IMR-90 (cell line): ENCODE data around the gene SLC24A3. TPM values are rescaled to one million over a fixed set of nuclear protein-coding genes. Genes with fewer than 3 reads are reported as not detected.

ENCODE experiments used
- ATAC-seq: fragments of 200-7000 bp; cut with Tn5 transposase; 2 replicates; pipeline ENCODE4 v1.9.1; 2020; ENCODE audit warnings: low read depth, mild to moderate bottlenecking, moderate library complexity
- BruUV-seq: library from RNA; stranded (reverse); fragments of 400-500 nt; replicated peaks from 2 replicates; lab custom pipeline; 2021; lab: Mats Ljungman, UMichigan
- CTCF ChIA-PET: fragments of 300-600 bp; formaldehyde crosslinking; extraction: SDS; loops from one replicate; lab custom pipeline; 2021; ENCODE audit warnings: antibody characterized with exemption; lab: Yijun Ruan, JAX
- POLR2A ChIA-PET: fragments of 300-600 bp; sonication (Branson Sonifier 250); formaldehyde crosslinking; loops from one replicate; lab custom pipeline; 2022; ENCODE audit warnings: antibody characterized with exemption; ENCODE audit not compliant: unreplicated experiment; lab: Charles Lee
- DNase-seq: peaks from one replicate; pipeline ENCODE4 v3.0.0; 2013
- H2AFZ ChIP-seq: replicated peaks from 2 replicates; pipeline ENCODE3; 2013; ENCODE audit warnings: low read length, mild to moderate bottlenecking; ENCODE audit not compliant: poor library complexity
- H2AK5ac ChIP-seq: 2 replicates; pipeline ENCODE4 v1.6.1; 2013; ENCODE audit warnings: low read depth, low read length, inconsistent platforms
- H2AK9ac ChIP-seq: replicated peaks from 2 replicates; pipeline ENCODE3; 2013; ENCODE audit warnings: mild to moderate bottlenecking, low read depth, low read length, moderate library complexity; ENCODE audit not compliant: poor library complexity
- H2BK120ac ChIP-seq: 2 replicates; pipeline ENCODE4 v1.6.1; 2013; ENCODE audit warnings: low read depth, low read length, inconsistent platforms
- H2BK15ac ChIP-seq: 3 replicates; pipeline ENCODE4 v1.6.1; 2013; ENCODE audit warnings: low read depth, low read length, inconsistent platforms
- H2BK20ac ChIP-seq: 2 replicates; pipeline ENCODE4 v1.6.1; 2013; ENCODE audit warnings: low read depth, mild to moderate bottlenecking, inconsistent platforms, low read length, moderate library complexity
- H2BK5ac ChIP-seq: 2 replicates; pipeline ENCODE4 v1.6.1; 2013; ENCODE audit warnings: mild to moderate bottlenecking, low read depth, low read length, inconsistent platforms; ENCODE audit not compliant: poor library complexity, severe bottlenecking
- H3K14ac ChIP-seq: replicated peaks from 2 replicates; pipeline ENCODE4 v1.6.1; 2013; ENCODE audit warnings: low read depth, low read length, inconsistent platforms
- H3K18ac ChIP-seq: 2 replicates; pipeline ENCODE4 v1.6.1; 2013; ENCODE audit warnings: low read depth, low read length, control low read depth
- H3K23ac ChIP-seq: 2 replicates; pipeline ENCODE4 v1.6.1; 2013; ENCODE audit warnings: low read depth, low read length, inconsistent platforms
- H3K27ac ChIP-seq: 2 replicates; pipeline ENCODE4 v1.5.1; 2013; ENCODE audit warnings: mild to moderate bottlenecking, control low read depth, low read length; ENCODE audit not compliant: insufficient read depth
- H3K27me3 ChIP-seq: 2 replicates; pipeline ENCODE4 v1.6.1; 2013; ENCODE audit warnings: low read length; ENCODE audit not compliant: control insufficient read depth, insufficient read depth
- H3K36me3 ChIP-seq: 2 replicates; pipeline ENCODE4 v1.6.1; 2013; ENCODE audit warnings: low read length, mixed read lengths; ENCODE audit not compliant: control insufficient read depth, insufficient read depth
- H3K4ac ChIP-seq: 2 replicates; pipeline ENCODE4 v1.6.1; 2013; ENCODE audit warnings: low read depth, low read length, inconsistent platforms
- H3K4me1 ChIP-seq: 2 replicates; pipeline ENCODE4 v1.6.1; 2013; ENCODE audit warnings: low read length, mixed read lengths; ENCODE audit not compliant: control insufficient read depth, insufficient read depth
- H3K4me2 ChIP-seq: 2 replicates; pipeline ENCODE4 v1.6.1; 2013; ENCODE audit warnings: low read depth, mild to moderate bottlenecking, control low read depth, low read length, moderate library complexity
- H3K4me3 ChIP-seq: 2 replicates; pipeline ENCODE4 v1.5.1; 2013; ENCODE audit warnings: low read depth, mild to moderate bottlenecking, control low read depth, low read length, moderate library complexity; ENCODE audit not compliant: insufficient read depth
- H3K56ac ChIP-seq: 2 replicates; pipeline ENCODE4 v1.6.1; 2013; ENCODE audit warnings: low read length, inconsistent platforms; ENCODE audit not compliant: insufficient read depth; ENCODE audit errors: extremely low read depth
- H3K79me1 ChIP-seq, 2 experiments: 2 replicates each; pipeline ENCODE4 v1.6.1; 2013; ENCODE audit warnings: low read length in 2 of 2, inconsistent platforms in 1 of 2, low read depth in 1 of 2
- H3K9ac ChIP-seq: 2 replicates; pipeline ENCODE4 v1.6.1; 2013; ENCODE audit warnings: low read depth, low read length, control low read depth
- H3K9me1 ChIP-seq: 2 replicates; pipeline ENCODE4 v1.6.1; 2013; ENCODE audit warnings: low read length, inconsistent platforms; ENCODE audit not compliant: insufficient read depth
- H3K9me3 ChIP-seq: 2 replicates; pipeline ENCODE4 v1.6.1; 2013; ENCODE audit warnings: low read length; ENCODE audit not compliant: control insufficient read depth, insufficient read depth
- H4K20me1 ChIP-seq: 2 replicates; pipeline ENCODE4 v1.6.1; 2013; ENCODE audit warnings: low read length, inconsistent platforms; ENCODE audit not compliant: insufficient read depth
- H4K5ac ChIP-seq: 2 replicates; pipeline ENCODE4 v1.6.1; 2013; ENCODE audit warnings: mild to moderate bottlenecking, low read depth, low read length, control low read depth
- H4K8ac ChIP-seq, 2 experiments: 2 replicates each; pipeline ENCODE4 v1.6.1; 2013; ENCODE audit warnings: low read depth in 2 of 2, low read length in 2 of 2, control low read depth in 1 of 2, inconsistent platforms in 1 of 2
- H4K91ac ChIP-seq: 2 replicates; pipeline ENCODE4 v1.6.1; 2013; ENCODE audit warnings: low read depth, low read length, inconsistent platforms; ENCODE audit not compliant: insufficient read depth
- BHLHE40 ChIP-seq: fragments of 150-350 bp; IDR thresholded peaks from 2 replicates; pipeline ENCODE4 v1.6.1; 2016; ENCODE audit warnings: mild to moderate bottlenecking, low read depth, low read length
- CEBPB ChIP-seq: IDR thresholded peaks from 2 replicates; pipeline ENCODE4 v1.6.1; 2012; ENCODE audit warnings: low read depth, low read length, improper control_type of control experiment
- CHD1 ChIP-seq: IDR thresholded peaks from 2 replicates; pipeline ENCODE4 v1.6.1; 2012; ENCODE audit warnings: low read depth, low read length, improper control_type of control experiment
- CTCF ChIP-seq: conservative IDR thresholded peaks from 2 replicates; pipeline ENCODE4 v1.5.1; 2012; ENCODE audit warnings: mild to moderate bottlenecking, low read depth, low read length, improper control_type of control experiment
- ELK1 ChIP-seq: fragments of 150-350 bp; IDR thresholded peaks from 2 replicates; pipeline ENCODE4 v1.6.1; 2016; ENCODE audit warnings: low read depth, mild to moderate bottlenecking, low read length, moderate library complexity, borderline replicate concordance
- FOS ChIP-seq: fragments of 150-350 bp; IDR thresholded peaks from 2 replicates; pipeline ENCODE4 v1.6.1; 2016; ENCODE audit warnings: low read depth, low read length
- MAFK ChIP-seq: IDR thresholded peaks from 2 replicates; pipeline ENCODE4 v1.6.1; 2012; ENCODE audit warnings: low read depth, low read length, improper control_type of control experiment
- MAZ ChIP-seq: IDR thresholded peaks from 2 replicates; pipeline ENCODE4 v1.6.1; 2012; ENCODE audit warnings: low read depth, mild to moderate bottlenecking, low read length, improper control_type of control experiment, moderate library complexity, borderline replicate concordance
- MXI1 ChIP-seq: IDR thresholded peaks from 2 replicates; pipeline ENCODE4 v1.6.1; 2012; ENCODE audit warnings: low read depth, mild to moderate bottlenecking, low read length, moderate library complexity, borderline replicate concordance
- NFE2L2 ChIP-seq: fragments of 150-350 bp; IDR thresholded peaks from 2 replicates; pipeline ENCODE4 v1.6.1; 2016; ENCODE audit warnings: low read depth, mild to moderate bottlenecking, low read length
- POLR2A ChIP-seq: IDR thresholded peaks from 2 replicates; pipeline ENCODE4 v1.6.1; 2012; ENCODE audit warnings: mild to moderate bottlenecking, low read depth, low read length
- RAD21 ChIP-seq: IDR thresholded peaks from 2 replicates; pipeline ENCODE4 v1.6.1; 2012; ENCODE audit warnings: low read length, improper control_type of control experiment
- RCOR1 ChIP-seq: IDR thresholded peaks from 2 replicates; pipeline ENCODE4 v1.6.1; 2012; ENCODE audit warnings: mild to moderate bottlenecking, low read length, improper control_type of control experiment; ENCODE audit not compliant: insufficient replicate concordance
- RFX5 ChIP-seq: IDR thresholded peaks from 2 replicates; pipeline ENCODE4 v1.8.0; 2012; ENCODE audit warnings: low read depth, mild to moderate bottlenecking, low read length, moderate library complexity
- SMC3 ChIP-seq: fragments of 150-350 bp; IDR thresholded peaks from 2 replicates; pipeline ENCODE4 v1.6.1; 2016; ENCODE audit warnings: low read depth, mild to moderate bottlenecking, antibody characterized with exemption, low read length, moderate library complexity
- USF2 ChIP-seq: fragments of 150-350 bp; IDR thresholded peaks from 2 replicates; pipeline ENCODE4 v1.6.1; 2017; ENCODE audit warnings: mild to moderate bottlenecking, antibody characterized with exemption, low read length, low read depth
- WGBS, 2 experiments: methylation state at CpG; one replicate each; pipeline versions ENCODE4 v1.1.5 to v1.1.7; 2013; ENCODE audit warnings: missing lambda C conversion rate in 2 of 2; ENCODE audit not compliant: insufficient read length in 1 of 2; ENCODE audit errors: extremely low coverage in 2 of 2; 5-methylcytosine and 5-hydroxymethylcytosine counted together
- dilution Hi-C: fragments of 300-500 bp; cut with HindIII; formaldehyde crosslinking; loops from one replicate; pipeline ENCODE4 v1.14.3; 2018; ENCODE audit warnings: low sequenced_read_pairs; ENCODE audit not compliant: unreplicated experiment
- in situ Hi-C: fragments of 300-500 bp; cut with MboI; formaldehyde crosslinking; loops from 3 replicates; pipeline ENCODE4 v1.14.3; 2019; ENCODE audit warnings: low sequenced_read_pairs, inconsistent platforms, mixed read lengths
- intact Hi-C: fragments of 100-400 bp; cut with micrococcal nuclease; formaldehyde crosslinking; loops from 2 replicates; pipeline ENCODE4 v1.10.0; 2022
- polyA plus RNA-seq, 3 experiments: library from polyadenylated mRNA; depleted of rRNA; stranded (reverse); fragments of >200 nt; gene quantifications; 2 replicates each; pipeline ENCODE4 v1.2.3, GENCODE V29; 2012; ENCODE audit warnings: low replicate concordance in 1 of 3
- total RNA-seq: library from RNA; depleted of rRNA; stranded (reverse); fragments of >200 nt; gene quantifications from 2 replicates; pipeline ENCODE4 v1.2.3, GENCODE V29; 2012

SLC24A3 gene
- total and polyA plus RNA-seq, 2 of the 4 experiments (the other 2 are of a cell fraction) = not detected

- WGBS, 2 experiments = no CpG with 5 or more reads among the region's 3 CpGs
- BruUV-seq = no TSS peak
- Histone ChIP-seq H2BK15ac (no peak overlapping the region), H2AFZ (no peak overlapping the region), H3K4me1 (no peaks in the 10 kb centered on the region), H3K36me3 (no peaks in the 10 kb centered on the region), H3K9ac (no peak overlapping the region), H3K27me3 (no peaks in the 10 kb centered on the region; the same call in 1 of the 2 replicates), H3K4ac (no peak overlapping the region), H3K23ac (no peak overlapping the region), H3K18ac (no peak overlapping the region), H4K5ac (no peak overlapping the region), H3K4me3 (no peak overlapping the region), H3K4me2 (no peak overlapping the region), H4K91ac (no peak overlapping the region), H2BK20ac (no peak overlapping the region), H2BK5ac (no peak overlapping the region), H4K8ac (no peak overlapping the region), H2AK5ac (no peak overlapping the region), H3K56ac (no peak overlapping the region), H4K20me1 (no peaks in the 10 kb centered on the region), H3K14ac (no peak overlapping the region), H3K9me1 (no peaks in the 10 kb centered on the region), H2AK9ac (no peak overlapping the region), H2BK120ac (no peak overlapping the region), H3K27ac (no peak overlapping the region), H3K79me1 (no peaks in the 10 kb centered on the region), H3K9me3 (no peaks in the 10 kb centered on the region)
- ATAC-seq (no peak), DNase-seq (no peak)
- dilution Hi-C loops = no loop called here
- intact Hi-C loops = no loop called here
- ChIA-PET CTCF (no interaction called here), POLR2A (no interaction called here)
- TF ChIP-seq POLR2A = no peak
- TF ChIP-seq CHD1 = no peak
- TF ChIP-seq MAZ = no peak
- no peak for TF ChIP-seq FOS
- TF ChIP-seq ELK1 = no peak
- no peak for TF ChIP-seq CTCF
- no peak for TF ChIP-seq USF2
- TF ChIP-seq RFX5 = no peak
- no peak for TF ChIP-seq BHLHE40
- TF ChIP-seq CEBPB = no peak
- no peak for TF ChIP-seq MAFK
- no peak for TF ChIP-seq MXI1
- TF ChIP-seq NFE2L2 = no peak
- TF ChIP-seq RAD21 = no peak
- TF ChIP-seq SMC3 = no peak
- TF ChIP-seq RCOR1 = no peak
- in situ Hi-C loops = no loop called here
Measured at GRCh38 chr20:19590382-19590781, 377.9 kb downstream of the SLC24A3 start.
